B cell (primary cell): ENCODE data around the gene GPM6B. TPM values are rescaled to one million over a fixed set of nuclear protein-coding genes. Genes with fewer than 3 reads are reported as not detected.

Experiments
- ATAC-seq: fragments of 200-7000 bp; cut with Tn5 transposase; one replicate; pipeline ENCODE4 v1.10.0; 2021; ENCODE audit warnings: low read depth, mild to moderate bottlenecking, moderate number of reproducible peaks, moderate library complexity
- CTCF ChIA-PET: fragments of 350-600 bp; sonication (Branson Sonifier 250); formaldehyde crosslinking; loops from one replicate; lab custom pipeline; 2021; ENCODE audit warnings: antibody characterized with exemption, inconsistent platforms; lab: Charles Lee
- POLR2A ChIA-PET: fragments of 350-600 bp; sonication (Branson Sonifier 250); formaldehyde crosslinking; loops from one replicate; lab custom pipeline; 2021; ENCODE audit warnings: antibody characterized with exemption; lab: Charles Lee
- DNase-seq: peaks from one replicate; pipeline ENCODE4 v3.0.0; 2013
- H2AFZ ChIP-seq: 2 replicates; pipeline ENCODE4 v1.6.1; 2012; ENCODE audit warnings: mild to moderate bottlenecking, low read depth, low read length; ENCODE audit not compliant: insufficient read depth, poor library complexity, severe bottlenecking
- H3K27ac ChIP-seq, 2 donors: 1 replicate in 1 of 2; 2 replicates in 1 of 2; pipeline ENCODE4 v1.5.1; 2012 to 2013; ENCODE audit warnings: low read length in 2 of 2, mild to moderate bottlenecking in 2 of 2, moderate library complexity in 1 of 2
- H3K27me3 ChIP-seq, 4 experiments: fragments of 200-600 bp in 1 of 4; sonication (generic) in 1 of 4; replicated peaks in 1 of 4; 1 replicate in 2 of 4; 2 replicates in 2 of 4; pipeline versions ENCODE4 v1.6.1 to v1.7.0; 2013 to 2016; ENCODE audit warnings: low read length in 3 of 4, mild to moderate bottlenecking in 2 of 4, mixed read lengths in 1 of 4, moderate library complexity in 1 of 4; ENCODE audit not compliant: insufficient read depth in 4 of 4, control insufficient read depth in 3 of 4; ENCODE audit errors: control extremely low read depth in 1 of 4
- H3K36me3 ChIP-seq, 2 experiments: replicated peaks in 1 of 2; 1 replicate in 1 of 2; 2 replicates in 1 of 2; pipeline versions ENCODE4 v1.6.1 to v1.7.1; 2013; ENCODE audit warnings: low read length in 1 of 2; ENCODE audit not compliant: insufficient read depth in 2 of 2, control insufficient read depth in 1 of 2; ENCODE audit errors: control extremely low read depth in 1 of 2, extremely low read depth in 1 of 2
- H3K4me1 ChIP-seq, 2 donors: fragments of 200-600 bp in 1 of 2; sonication (generic) in 1 of 2; 1 replicate in 1 of 2; 2 replicates in 1 of 2; pipeline versions ENCODE4 v1.5.1 to v1.6.1; 2013 to 2017; ENCODE audit warnings: low read length in 2 of 2; ENCODE audit not compliant: control insufficient read depth in 2 of 2, insufficient read depth in 2 of 2
- H3K4me2 ChIP-seq: replicated peaks from 2 replicates; pipeline ENCODE3; 2012; ENCODE audit warnings: mild to moderate bottlenecking, low read depth, low read length; ENCODE audit not compliant: poor library complexity, severe bottlenecking
- H3K4me3 ChIP-seq, 5 experiments: fragments of 200-600 bp in 1 of 5; sonication (generic) in 1 of 5; 1 replicate in 3 of 5; 2 replicates in 2 of 5; pipeline versions ENCODE4 v1.5.1 to v1.7.0; 2011 to 2016; ENCODE audit warnings: low read length in 4 of 5, mild to moderate bottlenecking in 4 of 5, low read depth in 2 of 5, control low read depth in 1 of 5, moderate library complexity in 1 of 5; ENCODE audit not compliant: insufficient read depth in 1 of 5; ENCODE audit errors: control extremely low read depth in 1 of 5, extremely low read depth in 1 of 5
- H3K79me2 ChIP-seq: fragments of 200-600 bp; sonication (generic); one replicate; pipeline ENCODE4 v1.6.0; 2016; ENCODE audit warnings: low read length; ENCODE audit not compliant: control insufficient read depth, insufficient read depth
- H3K9ac ChIP-seq: fragments of 200-600 bp; sonication (generic); 2 replicates; pipeline ENCODE4 v1.6.1; 2017; ENCODE audit warnings: mild to moderate bottlenecking, low read length, moderate library complexity
- H3K9me3 ChIP-seq, 3 donors: one replicate each; pipeline versions ENCODE4 v1.6.1 to v1.7.1; 2013; ENCODE audit warnings: low read length in 2 of 3; ENCODE audit not compliant: control insufficient read depth in 2 of 3, insufficient read depth in 1 of 3; ENCODE audit errors: control extremely low read depth in 1 of 3
- H4K20me1 ChIP-seq: 2 replicates; pipeline ENCODE4 v1.6.0; 2012; ENCODE audit warnings: mild to moderate bottlenecking, low read length; ENCODE audit not compliant: insufficient read depth, control insufficient read depth, poor library complexity, severe bottlenecking
- H3K27ac Mint-ChIP-seq: one replicate; pipeline ENCODE4 v1.8.0; 2021; ENCODE audit warnings: mixed read lengths
- H3K27me3 Mint-ChIP-seq: one replicate; pipeline ENCODE4 v1.8.0; 2021; ENCODE audit warnings: mixed read lengths
- H3K4me1 Mint-ChIP-seq: one replicate; pipeline ENCODE4 v1.8.0; 2021; ENCODE audit warnings: mixed read lengths
- H3K4me3 Mint-ChIP-seq: one replicate; pipeline ENCODE4 v1.8.0; 2021; ENCODE audit warnings: mixed read lengths
- H3K9me3 Mint-ChIP-seq: one replicate; pipeline ENCODE4 v1.8.0; 2022; ENCODE audit warnings: mixed read lengths; ENCODE audit not compliant: insufficient read depth
- CTCF ChIP-seq: fragments of 200-600 bp; IDR thresholded peaks from one replicate; pipeline ENCODE4 v1.8.0; 2022; ENCODE audit warnings: antibody characterized with exemption, mild to moderate bottlenecking
- EZH2 ChIP-seq: IDR thresholded peaks from 2 replicates; pipeline ENCODE4 v1.6.1; 2012; ENCODE audit warnings: borderline replicate concordance, low read depth, mild to moderate bottlenecking, moderate library complexity, low read length; ENCODE audit not compliant: insufficient read depth, poor library complexity, severe bottlenecking
- WGBS: methylation state at CpG from one replicate; pipeline ENCODE4 v1.1.5; 2013; ENCODE audit warnings: missing lambda C conversion rate; ENCODE audit not compliant: insufficient coverage; 5-methylcytosine and 5-hydroxymethylcytosine counted together
- intact Hi-C: fragments of 100-400 bp; cut with micrococcal nuclease; formaldehyde crosslinking; loops from one replicate; pipeline ENCODE4 v1.10.0; 2022
- polyA plus RNA-seq: library from polyadenylated mRNA; depleted of rRNA; stranded (reverse); fragments of >200 nt; gene quantifications from 2 replicates; pipeline ENCODE4 v1.2.3, GENCODE V29; 2012
- total RNA-seq, 2 donors: library from RNA; stranded (reverse); fragments of 120-200 nt in 1 of 2; gene quantifications; 1 replicate in 1 of 2; 2 replicates in 1 of 2; pipeline versions ENCODE4 v1.2.3 to v1.2.4, GENCODE V29; 2013 to 2022

Gene GPM6B
- total and polyA plus RNA-seq, 2 donors (not counting 1 experiment from before 2014, with no cell fraction given): not detected

GRCh38 chrX:13808293-13808692, 8.6 kb downstream of the GPM6B start:
- H3K9me3 ChIP-seq: no peaks in the 10 kb centered on the region
- Mint-ChIP-seq H3K4me3 (no peak overlapping the region), H3K27me3 (peaks cover 3% of the 10 kb centered on the region), H3K27ac (no peak overlapping the region), H3K9me3 (no peaks in the 10 kb centered on the region), H3K4me1 (no peaks in the 10 kb centered on the region)
- no peaks in the 10 kb centered on the region for H4K20me1 ChIP-seq
- TF ChIP-seq EZH2: no peak
- no peak for TF ChIP-seq CTCF
- DNase-seq (no peak), ATAC-seq (no peak)
- no peak overlapping the region for H2AFZ ChIP-seq
- H3K79me2 ChIP-seq: no peaks in the 10 kb centered on the region
- no CpG with 5 or more reads among the region's 4 CpGs for WGBS
- POLR2A ChIA-PET: no interaction called here
- H3K4me2 ChIP-seq: no peak overlapping the region
- no peak overlapping the region for H3K9ac ChIP-seq
- H3K36me3 ChIP-seq: no peaks in the 10 kb centered on the region
- no peak overlapping the region for H3K27ac ChIP-seq
- no peaks in the 10 kb centered on the region for H3K4me1 ChIP-seq
- intact Hi-C loops: no loop called here
- peaks cover 0 to 16% (median 0%) of the 10 kb centered on the region in 4 experiments for H3K27me3 ChIP-seq
- CTCF ChIA-PET: no interaction called here
- H3K4me3 ChIP-seq: no peak overlapping the region

- DNase-seq (no peak), ATAC-seq (no peak)
- Mint-ChIP-seq H3K9me3 (no peaks in the 10 kb centered on the region), H3K4me3 (no peak overlapping the region), H3K27ac (no peak overlapping the region), H3K4me1 (no peaks in the 10 kb centered on the region), H3K27me3 (peaks cover 3% of the 10 kb centered on the region)
- no peak overlapping the region for H3K27ac ChIP-seq
- H3K4me1 ChIP-seq: no peaks in the 10 kb centered on the region
- no peak overlapping the region for H2AFZ ChIP-seq
- no CpG with 5 or more reads among the region's 2 CpGs for WGBS
- H3K36me3 ChIP-seq: no peaks in the 10 kb centered on the region
- peaks cover 0 to 16% (median 0%) of the 10 kb centered on the region in 4 experiments for H3K27me3 ChIP-seq
- no peaks in the 10 kb centered on the region for H3K79me2 ChIP-seq
- H3K4me2 ChIP-seq: no peak overlapping the region
- H3K4me3 ChIP-seq: no peak overlapping the region
- CTCF ChIA-PET: no interaction called here
- no peak for TF ChIP-seq EZH2
- no peak for TF ChIP-seq CTCF
- no peaks in the 10 kb centered on the region for H3K9me3 ChIP-seq
- POLR2A ChIA-PET: no interaction called here
- intact Hi-C loops: no loop called here
- H4K20me1 ChIP-seq: no peaks in the 10 kb centered on the region
- H3K9ac ChIP-seq: no peak overlapping the region
These were observed 11.7 kb downstream of the GPM6B start for GRCh38 chrX:13805241-13805640.
